Gastroesophageal sphincter (tissue), 3 donors: ENCODE data around the gene IFI44L.

ENCODE experiments used
- CTCF ChIP-seq, 4 experiments: fragments of 200-600 bp in 2 of 4; fragments of 450-650 bp in 2 of 4; sonication (generic) in 1 of 4; IDR thresholded peaks; one replicate each; pipeline ENCODE4 v1.5.1; 2017 to 2019; ENCODE audit warnings: antibody characterized with exemption in 4 of 4, mild to moderate bottlenecking in 2 of 4, moderate library complexity in 2 of 4
- EP300 ChIP-seq: sonication (generic); formaldehyde crosslinking; IDR thresholded peaks from one replicate; pipeline ENCODE4 v1.6.1; 2017; ENCODE audit warnings: antibody characterized with exemption, mild to moderate bottlenecking
- POLR2A ChIP-seq, 2 donors: fragments of 450-650 bp; IDR thresholded peaks; one replicate each; pipeline ENCODE4 v1.6.1; 2017; ENCODE audit warnings: antibody characterized with exemption in 2 of 2, mild to moderate bottlenecking in 2 of 2, moderate library complexity in 1 of 2
- POLR2AphosphoS5 ChIP-seq: sonication (generic); formaldehyde crosslinking; IDR thresholded peaks from one replicate; pipeline ENCODE4 v1.6.1; 2017; ENCODE audit warnings: antibody characterized with exemption

GRCh38 chr1:78677788-78678187 is 57.5 kb downstream of the IFI44L start:
- no peak for TF ChIP-seq POLR2A (IDR thresholded peaks at IDR 0.05)
- TF ChIP-seq EP300: no peak
- no peak for TF ChIP-seq CTCF (IDR thresholded peaks at IDR 0.05)
- TF ChIP-seq POLR2AphosphoS5: no peak
